HG03457 (cell line): Measurements from ENCODE around the gene FIGNL2.
"Not testable (repeated sequence)": the region's sequence is repeated elsewhere in the genome, so short reads cannot be mapped to it uniquely, and the experiment has no call there.

Experiments
- ATAC-seq: cut with Tn5 transposase; IDR thresholded peaks from one replicate; pipeline ENCODE4 v1.9.1; 2021; ENCODE audit warnings: moderate number of reproducible peaks; ENCODE audit not compliant: unreplicated experiment

FIGNL2 gene

GRCh38 chr12:51837286-51837685 lies 11.2 kb downstream of the FIGNL2 start:
- no peak for ATAC-seq

GRCh38 chr12:51836827-51837173 lies 11.7 kb downstream of the FIGNL2 start:
- no peak for ATAC-seq

DNA sequence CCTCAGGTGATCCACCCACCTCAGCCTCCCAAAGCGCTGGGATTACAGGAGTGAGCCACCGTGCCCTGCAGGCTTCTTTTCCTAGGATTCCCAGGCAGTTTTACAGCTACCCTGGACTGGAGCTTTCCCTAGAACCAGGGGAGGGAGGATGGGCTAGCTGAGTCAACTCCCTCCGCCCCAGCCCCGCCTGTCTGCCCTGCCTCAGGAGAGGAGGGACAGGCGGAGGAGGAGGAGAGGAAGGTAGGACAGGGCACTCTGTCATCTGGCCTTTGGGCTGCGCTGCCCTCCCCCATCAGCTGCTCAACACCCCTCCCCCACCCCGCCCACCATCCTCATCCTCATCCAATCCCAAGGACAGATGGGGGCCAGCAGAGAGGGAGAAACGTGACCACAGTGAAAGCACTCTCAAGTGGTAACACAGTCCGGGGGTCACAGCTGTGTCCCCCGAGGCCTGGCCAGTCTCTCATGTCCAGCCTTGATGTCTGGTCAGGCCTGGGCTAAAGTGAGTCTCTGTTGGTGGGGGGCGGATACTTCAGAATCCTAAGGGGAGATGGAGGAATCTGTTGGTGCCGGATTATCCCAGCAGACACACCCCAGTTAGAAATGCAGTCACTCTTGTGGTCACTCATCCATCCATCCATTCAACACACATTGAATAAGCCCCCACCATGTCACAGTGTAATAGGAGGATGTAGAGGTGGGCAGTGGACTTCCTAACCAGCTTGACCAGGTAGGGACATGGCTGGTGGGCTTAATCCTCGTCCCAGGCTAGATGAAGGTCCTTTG lies 12.3 kb downstream of the FIGNL2 start:
- no peak for ATAC-seq

DNA sequence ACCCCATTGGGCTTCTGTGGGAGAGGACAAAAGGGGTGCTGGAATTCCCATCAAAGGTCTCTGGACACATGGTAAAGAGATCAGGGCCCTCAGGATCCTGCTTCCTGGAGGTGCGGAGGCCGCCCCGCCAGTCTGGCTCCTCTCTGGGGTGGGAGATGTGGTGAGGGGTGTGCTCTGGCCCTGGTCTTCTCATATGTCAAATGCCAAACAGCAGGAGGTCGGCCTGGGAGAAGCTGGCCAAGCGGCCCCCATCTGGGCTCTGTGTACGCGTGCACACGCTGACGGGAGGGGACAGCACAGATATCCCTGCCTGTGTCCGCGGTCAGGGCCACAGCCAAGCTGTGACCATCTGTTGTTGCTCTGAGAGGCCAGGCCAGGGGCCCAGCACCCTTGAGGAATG lies 14.1 kb downstream of the FIGNL2 start:
- no peak for ATAC-seq

DNA sequence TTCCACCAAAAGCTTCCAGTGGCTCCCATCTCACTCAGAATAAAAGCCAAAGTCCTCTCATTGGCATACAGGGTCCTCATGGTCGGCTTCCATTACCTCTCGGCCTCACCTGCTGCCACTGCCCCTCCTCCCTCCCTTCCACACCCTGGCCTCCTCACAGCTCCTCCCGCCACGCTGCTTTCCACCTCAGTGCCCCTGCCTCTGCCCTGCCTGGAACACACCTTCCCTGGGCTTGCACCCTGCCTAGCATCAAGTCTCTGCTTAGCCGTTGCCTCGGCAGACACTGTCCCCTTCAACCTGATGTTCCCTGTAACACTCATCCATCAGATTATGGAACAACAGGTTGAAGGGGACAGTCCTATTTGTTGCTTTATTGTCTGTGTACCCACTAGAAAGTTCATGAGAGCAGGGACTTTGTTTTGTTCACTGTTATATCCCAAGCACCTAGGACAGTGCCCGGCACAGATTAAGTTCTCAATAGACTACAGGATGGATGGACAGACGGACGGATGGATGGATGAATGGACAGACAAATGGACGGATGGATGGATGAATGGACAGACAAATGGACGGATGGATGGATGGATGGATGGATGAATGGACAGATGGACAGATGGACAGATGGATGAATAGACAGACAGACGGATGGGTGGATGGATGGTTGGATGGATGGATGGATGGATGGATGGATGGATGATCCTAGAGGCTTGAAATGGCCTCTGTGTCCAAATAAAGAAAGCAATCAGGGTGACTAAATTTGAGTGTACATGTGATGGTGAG lies 14.9 kb downstream of the FIGNL2 start:
- ATAC-seq: no peak

- ATAC-seq: no peak
Observed at GRCh38 chr12:51832354-51833107, 16.0 kb downstream of the FIGNL2 start.

DNA sequence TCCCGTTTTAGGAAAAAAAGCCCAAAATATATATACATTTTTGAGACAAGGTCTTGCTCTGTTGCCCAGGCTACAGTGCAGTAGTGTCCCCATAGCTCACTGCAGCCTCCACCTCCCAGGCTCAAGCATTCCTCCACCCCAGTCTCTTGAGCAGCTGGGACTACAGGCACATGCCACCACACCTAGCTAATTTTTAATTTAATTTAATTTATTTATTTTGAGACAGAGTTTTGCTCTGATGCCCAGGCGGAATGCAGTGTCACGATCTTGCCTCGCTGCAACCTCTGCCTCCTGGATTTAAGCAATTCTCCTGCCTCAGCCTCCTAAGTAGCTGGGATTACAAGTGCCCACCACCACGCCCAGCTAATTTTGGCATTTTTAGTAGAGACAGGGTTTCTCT lies 16.7 kb downstream of the FIGNL2 start:
- ATAC-seq: not testable (repeated sequence)

DNA sequence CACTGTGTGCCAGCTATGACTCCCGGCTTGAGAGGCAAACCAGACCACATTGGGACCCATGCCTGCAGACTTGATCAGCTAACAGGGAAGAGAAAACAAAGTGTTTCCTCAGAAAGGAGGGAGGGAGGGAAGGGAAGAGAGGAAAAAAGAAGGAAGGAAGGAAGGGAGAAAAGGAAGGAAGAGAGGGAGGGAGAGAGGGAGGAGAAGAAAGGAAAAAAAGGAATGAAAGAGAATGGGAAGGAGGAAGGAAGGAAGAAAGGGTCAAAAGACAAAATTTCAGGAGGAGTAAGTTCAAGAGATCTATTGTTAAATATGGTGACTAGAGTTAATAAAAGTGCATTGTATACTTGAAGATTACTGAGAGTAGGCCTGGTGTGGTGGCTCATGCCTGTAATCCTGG lies 18.9 kb downstream of the FIGNL2 start:
- ATAC-seq: no peak

DNA sequence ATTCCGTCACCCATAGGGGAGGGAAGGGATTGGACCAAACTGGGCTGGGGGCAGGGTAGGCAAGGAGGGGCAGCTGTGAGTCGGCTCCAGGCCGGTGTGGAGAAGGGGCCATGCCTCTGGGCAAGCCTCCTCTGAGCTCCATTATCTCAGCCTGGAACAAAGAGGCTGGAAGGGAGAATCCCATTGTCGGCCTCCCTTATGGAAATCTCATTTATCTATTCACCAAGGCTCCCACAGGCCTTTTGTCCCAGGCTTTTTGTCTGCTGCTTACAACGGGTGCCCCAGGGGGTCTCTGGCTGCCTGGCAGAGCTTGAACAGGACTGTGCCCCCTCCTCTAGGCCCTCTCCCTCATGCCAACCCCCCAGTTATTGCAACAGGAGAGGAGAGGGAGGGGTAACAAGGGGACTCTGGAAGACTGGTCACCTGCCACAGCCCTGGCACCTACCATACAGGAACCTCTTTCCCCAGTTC lies 19.5 kb downstream of the FIGNL2 start:
- no peak for ATAC-seq

GRCh38 chr12:51827925-51828818 lies 20.3 kb downstream of the FIGNL2 start:
- ATAC-seq: no peak

- ATAC-seq: no peak
Observed at GRCh38 chr12:51826881-51827280, 21.6 kb downstream of the FIGNL2 start.

GRCh38 chr12:51825216-51825615 lies 23.3 kb downstream of the FIGNL2 start:
- no peak for ATAC-seq

GRCh38 chr12:51823875-51824565 lies 24.5 kb downstream of the FIGNL2 start:
- ATAC-seq: no peak

GRCh38 chr12:51822956-51823355 lies 25.6 kb downstream of the FIGNL2 start:
- no peak for ATAC-seq

DNA sequence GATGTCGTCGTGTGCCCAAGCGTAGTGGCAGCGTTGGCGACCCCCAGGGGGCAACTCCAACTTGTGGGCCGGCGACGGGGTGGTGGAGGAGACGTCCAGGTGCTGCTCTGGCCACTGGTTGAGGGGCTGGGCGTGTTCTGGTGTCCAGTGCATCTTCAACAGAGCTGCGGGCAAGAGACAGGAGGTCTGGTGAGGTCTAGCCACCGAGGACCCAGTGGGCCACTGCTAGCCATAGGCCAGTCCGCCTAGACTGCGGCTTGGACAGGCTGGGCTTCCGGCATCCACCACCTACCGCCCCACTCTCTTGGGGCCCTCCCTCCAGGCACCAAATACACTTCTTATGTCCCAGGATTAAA lies 26.3 kb downstream of the FIGNL2 start:
- ATAC-seq: no peak

DNA sequence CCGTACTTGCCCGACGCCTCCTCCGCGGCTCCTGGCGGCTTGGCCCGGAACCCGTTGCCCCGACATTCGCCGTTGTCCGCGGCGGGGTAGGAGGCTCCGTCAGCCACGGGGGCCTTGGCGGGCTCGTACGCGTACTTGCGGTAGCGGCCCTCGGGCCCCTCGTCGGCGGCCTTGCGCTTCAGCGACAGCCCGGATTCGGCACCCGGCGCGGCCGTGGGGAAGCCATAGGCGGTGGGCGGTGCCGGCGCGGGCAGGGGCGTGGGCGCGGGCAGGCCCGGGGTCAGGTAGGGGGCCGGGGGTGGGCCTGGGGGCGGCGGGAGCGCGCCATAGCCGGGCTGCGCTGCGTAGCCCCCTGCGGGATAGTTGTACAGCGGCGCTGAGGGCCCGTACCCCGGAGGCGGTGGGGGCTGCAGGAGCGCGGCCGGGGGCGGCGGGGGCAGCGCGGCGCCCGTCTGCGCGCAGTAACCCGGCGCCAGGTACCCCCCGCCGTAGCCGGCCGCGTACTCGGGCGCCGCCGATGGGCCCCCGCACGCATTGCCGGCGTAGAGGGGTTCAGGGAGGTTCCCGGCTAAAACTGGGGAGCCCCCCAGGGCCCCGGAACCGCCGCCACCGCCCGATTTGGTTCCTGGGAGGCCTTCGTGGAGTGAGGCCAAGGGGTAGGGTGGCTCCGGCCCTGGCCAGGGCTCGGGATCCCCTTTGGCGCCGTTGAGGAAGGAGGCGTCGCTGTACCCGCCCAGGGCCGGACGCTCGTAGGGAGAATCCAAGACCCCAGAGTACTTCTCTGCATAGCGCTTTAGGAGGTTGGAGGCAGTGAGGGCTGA lies 26.9 kb downstream of the FIGNL2 start:
- ATAC-seq: no peak

DNA sequence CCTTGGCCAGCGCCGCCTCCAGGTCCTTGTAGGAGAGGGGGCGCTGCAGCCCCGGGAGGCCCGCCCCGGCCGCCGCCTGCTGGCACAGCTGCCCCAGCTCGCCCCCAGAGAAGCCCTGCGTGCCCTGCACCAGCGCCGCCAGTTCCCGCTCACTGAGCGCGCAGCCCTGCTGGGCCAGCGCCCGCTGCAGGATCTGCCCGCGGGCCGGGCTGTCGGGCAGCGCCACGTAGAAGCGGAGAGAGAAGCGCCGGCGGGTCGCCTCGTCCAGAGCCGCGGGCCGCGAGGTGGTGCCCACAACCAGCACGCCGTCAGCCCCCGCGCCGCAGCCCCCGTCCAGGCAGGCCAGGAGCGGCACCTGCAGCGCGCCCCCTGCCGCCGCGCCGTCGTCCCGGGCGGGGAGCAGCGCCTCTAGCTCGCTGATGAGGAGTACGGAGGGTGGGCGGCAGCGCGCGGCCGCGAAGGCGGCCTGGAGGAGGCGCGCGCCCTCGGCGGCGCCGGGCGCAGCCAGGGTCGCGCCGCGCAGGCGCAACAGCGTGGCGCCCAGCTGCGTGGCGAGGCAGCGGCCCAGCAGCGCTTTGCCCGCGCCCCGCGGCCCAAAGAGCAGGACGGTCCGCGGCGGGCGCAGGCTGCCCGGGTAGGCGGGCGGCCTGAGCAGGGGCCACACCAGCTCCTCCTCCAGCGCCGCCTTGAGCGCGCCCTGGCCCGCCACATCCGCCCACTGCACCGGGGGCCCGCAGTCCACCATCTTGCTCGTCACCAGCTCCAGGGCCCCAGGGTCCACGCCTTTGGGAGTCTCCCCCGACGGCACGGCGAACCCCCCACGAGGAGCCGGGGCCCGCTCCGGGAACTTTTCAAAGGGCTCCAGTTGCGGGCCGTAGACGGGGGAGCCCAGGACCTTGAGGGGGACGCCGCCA lies 27.7 kb downstream of the FIGNL2 start:
- no peak for ATAC-seq
